ENCODE measurements around the gene GRAMD1B.
"Not testable (repeated sequence)": the region's sequence is repeated elsewhere in the genome, so short reads cannot be mapped to it uniquely, and the experiment has no call there.

The GRAMD1B gene

GRCh38 chr11:123519797-123520193 lies 89.7 kb downstream of the GRAMD1B start:
- Histone ChIP-seq H3K27me3 (ENCODE audit: control insufficient read depth in 2 of 2, insufficient read depth in 2 of 2, low read length in 2 of 2) (no peaks in the 10 kb centered on the region), H3K9ac (ENCODE audit: low read depth in 1 of 2, low read length in 2 of 2) (no peak overlapping the region), H3K4me3 (ENCODE audit: low read length in 2 of 2) (no peak overlapping the region), H3K9me3 (ENCODE audit: control insufficient read depth in 2 of 2, low read length in 2 of 2) (no peaks in the 10 kb centered on the region), H3K4me1 (ENCODE audit: control insufficient read depth in 2 of 2, insufficient read depth in 2 of 2, low read length in 2 of 2) (peaks cover 0 to 2% of the 10 kb centered on the region in 2 donors), H3K27ac (ENCODE audit: low read depth in 2 of 2, low read length in 2 of 2) (no peak overlapping the region), H3K36me3 (ENCODE audit: control insufficient read depth in 2 of 2, insufficient read depth in 2 of 2, low read length in 2 of 2) (no peaks in the 10 kb centered on the region)

- not testable (repeated sequence) for H3K9ac ChIP-seq (ENCODE audit: low read depth in 1 of 2, low read length in 2 of 2); H3K36me3 ChIP-seq (ENCODE audit: control insufficient read depth in 2 of 2, insufficient read depth in 2 of 2, low read length in 2 of 2); H3K4me3 ChIP-seq (ENCODE audit: low read length in 2 of 2); H3K4me1 ChIP-seq (ENCODE audit: control insufficient read depth in 2 of 2, insufficient read depth in 2 of 2, low read length in 2 of 2); H3K9me3 ChIP-seq (ENCODE audit: control insufficient read depth in 2 of 2, low read length in 2 of 2); H3K27ac ChIP-seq (ENCODE audit: low read depth in 2 of 2, low read length in 2 of 2); H3K27me3 ChIP-seq (ENCODE audit: control insufficient read depth in 2 of 2, insufficient read depth in 2 of 2, low read length in 2 of 2)
Measured at GRCh38 chr11:123520476-123520875, 90.4 kb downstream of the GRAMD1B start.

GRCh38 chr11:123521001-123521400 lies 90.9 kb downstream of the GRAMD1B start:
- Histone ChIP-seq H3K4me1 (ENCODE audit: control insufficient read depth in 2 of 2, insufficient read depth in 2 of 2, low read length in 2 of 2) (peaks cover 0 to 2% of the 10 kb centered on the region in 2 donors), H3K4me3 (ENCODE audit: low read length in 2 of 2) (no peak overlapping the region), H3K36me3 (ENCODE audit: control insufficient read depth in 2 of 2, insufficient read depth in 2 of 2, low read length in 2 of 2) (no peaks in the 10 kb centered on the region), H3K27me3 (ENCODE audit: control insufficient read depth in 2 of 2, insufficient read depth in 2 of 2, low read length in 2 of 2) (peaks cover 0 to 3% of the 10 kb centered on the region in 2 donors), H3K9ac (ENCODE audit: low read depth in 1 of 2, low read length in 2 of 2) (no peak overlapping the region), H3K9me3 (ENCODE audit: control insufficient read depth in 2 of 2, low read length in 2 of 2) (no peaks in the 10 kb centered on the region), H3K27ac (ENCODE audit: low read depth in 2 of 2, low read length in 2 of 2) (no peak overlapping the region)

- no peaks in the 10 kb centered on the region for H3K9me3 ChIP-seq (ENCODE audit: control insufficient read depth in 2 of 2, low read length in 2 of 2)
- H3K4me3 ChIP-seq (ENCODE audit: low read length in 2 of 2), result no peak overlapping the region
- no peak overlapping the region for H3K9ac ChIP-seq (ENCODE audit: low read depth in 1 of 2, low read length in 2 of 2)
- H3K4me1 ChIP-seq (ENCODE audit: control insufficient read depth in 2 of 2, insufficient read depth in 2 of 2, low read length in 2 of 2), result peaks cover 0 to 2% of the 10 kb centered on the region in 2 donors
- no peak overlapping the region for H3K27ac ChIP-seq (ENCODE audit: low read depth in 2 of 2, low read length in 2 of 2)
- H3K36me3 ChIP-seq (ENCODE audit: control insufficient read depth in 2 of 2, insufficient read depth in 2 of 2, low read length in 2 of 2), result no peaks in the 10 kb centered on the region
- H3K27me3 ChIP-seq (ENCODE audit: control insufficient read depth in 2 of 2, insufficient read depth in 2 of 2, low read length in 2 of 2), result peaks cover 0 to 3% of the 10 kb centered on the region in 2 donors
Measured at GRCh38 chr11:123521930-123522329, 91.9 kb downstream of the GRAMD1B start.

- Histone ChIP-seq H3K9me3 (ENCODE audit: control insufficient read depth in 2 of 2, low read length in 2 of 2) (no peaks in the 10 kb centered on the region), H3K27ac (ENCODE audit: low read depth in 2 of 2, low read length in 2 of 2) (no peak overlapping the region), H3K36me3 (ENCODE audit: control insufficient read depth in 2 of 2, insufficient read depth in 2 of 2, low read length in 2 of 2) (no peaks in the 10 kb centered on the region), H3K4me1 (ENCODE audit: control insufficient read depth in 2 of 2, insufficient read depth in 2 of 2, low read length in 2 of 2) (peaks cover 0 to under 1% of the 10 kb centered on the region in 2 donors), H3K27me3 (ENCODE audit: control insufficient read depth in 2 of 2, insufficient read depth in 2 of 2, low read length in 2 of 2) (peaks cover 0 to 3% of the 10 kb centered on the region in 2 donors), H3K9ac (ENCODE audit: low read depth in 1 of 2, low read length in 2 of 2) (no peak overlapping the region), H3K4me3 (ENCODE audit: low read length in 2 of 2) (no peak overlapping the region)
Measured at GRCh38 chr11:123523539-123523938, 93.5 kb downstream of the GRAMD1B start.

GRCh38 chr11:123525097-123525496 lies 95.0 kb downstream of the GRAMD1B start:
- no peak overlapping the region for H3K4me3 ChIP-seq (ENCODE audit: low read length in 2 of 2)
- no peak overlapping the region for H3K9ac ChIP-seq (ENCODE audit: low read depth in 1 of 2, low read length in 2 of 2)
- no peaks in the 10 kb centered on the region for H3K36me3 ChIP-seq (ENCODE audit: control insufficient read depth in 2 of 2, insufficient read depth in 2 of 2, low read length in 2 of 2)
- H3K4me1 ChIP-seq (ENCODE audit: control insufficient read depth in 2 of 2, insufficient read depth in 2 of 2, low read length in 2 of 2), result no peaks in the 10 kb centered on the region
- no peaks in the 10 kb centered on the region for H3K9me3 ChIP-seq (ENCODE audit: control insufficient read depth in 2 of 2, low read length in 2 of 2)
- peaks cover 0 to 3% of the 10 kb centered on the region in 2 donors for H3K27me3 ChIP-seq (ENCODE audit: control insufficient read depth in 2 of 2, insufficient read depth in 2 of 2, low read length in 2 of 2)
- no peak overlapping the region for H3K27ac ChIP-seq (ENCODE audit: low read depth in 2 of 2, low read length in 2 of 2)

GRCh38 chr11:123525511-123525918 lies 95.4 kb downstream of the GRAMD1B start:
- Histone ChIP-seq H3K27ac (ENCODE audit: low read depth in 2 of 2, low read length in 2 of 2) (no peak overlapping the region), H3K36me3 (ENCODE audit: control insufficient read depth in 2 of 2, insufficient read depth in 2 of 2, low read length in 2 of 2) (no peaks in the 10 kb centered on the region), H3K4me1 (ENCODE audit: control insufficient read depth in 2 of 2, insufficient read depth in 2 of 2, low read length in 2 of 2) (no peaks in the 10 kb centered on the region), H3K9me3 (ENCODE audit: control insufficient read depth in 2 of 2, low read length in 2 of 2) (no peaks in the 10 kb centered on the region), H3K9ac (ENCODE audit: low read depth in 1 of 2, low read length in 2 of 2) (no peak overlapping the region), H3K4me3 (ENCODE audit: low read length in 2 of 2) (no peak overlapping the region), H3K27me3 (ENCODE audit: control insufficient read depth in 2 of 2, insufficient read depth in 2 of 2, low read length in 2 of 2) (peaks cover 0 to 3% of the 10 kb centered on the region in 2 donors)

- H3K27me3 ChIP-seq (ENCODE audit: control insufficient read depth in 2 of 2, insufficient read depth in 2 of 2, low read length in 2 of 2), result peaks cover 0 to 3% of the 10 kb centered on the region in 2 donors
- no peak overlapping the region for H3K27ac ChIP-seq (ENCODE audit: low read depth in 2 of 2, low read length in 2 of 2)
- no peaks in the 10 kb centered on the region for H3K36me3 ChIP-seq (ENCODE audit: control insufficient read depth in 2 of 2, insufficient read depth in 2 of 2, low read length in 2 of 2)
- H3K4me3 ChIP-seq (ENCODE audit: low read length in 2 of 2), result no peak overlapping the region
- H3K9me3 ChIP-seq (ENCODE audit: control insufficient read depth in 2 of 2, low read length in 2 of 2), result no peaks in the 10 kb centered on the region
- H3K4me1 ChIP-seq (ENCODE audit: control insufficient read depth in 2 of 2, insufficient read depth in 2 of 2, low read length in 2 of 2), result no peaks in the 10 kb centered on the region
- H3K9ac ChIP-seq (ENCODE audit: low read depth in 1 of 2, low read length in 2 of 2), result no peak overlapping the region
Measured at GRCh38 chr11:123526027-123526805, 96.1 kb downstream of the GRAMD1B start.

GRCh38 chr11:123526918-123527317 lies 96.8 kb downstream of the GRAMD1B start:
- no peaks in the 10 kb centered on the region for H3K4me1 ChIP-seq (ENCODE audit: control insufficient read depth in 2 of 2, insufficient read depth in 2 of 2, low read length in 2 of 2)
- peaks cover 0 to 3% of the 10 kb centered on the region in 2 donors for H3K27me3 ChIP-seq (ENCODE audit: control insufficient read depth in 2 of 2, insufficient read depth in 2 of 2, low read length in 2 of 2)
- no peaks in the 10 kb centered on the region for H3K36me3 ChIP-seq (ENCODE audit: control insufficient read depth in 2 of 2, insufficient read depth in 2 of 2, low read length in 2 of 2)
- no peaks in the 10 kb centered on the region for H3K9me3 ChIP-seq (ENCODE audit: control insufficient read depth in 2 of 2, low read length in 2 of 2)
- H3K27ac ChIP-seq (ENCODE audit: low read depth in 2 of 2, low read length in 2 of 2), result no peak overlapping the region
- H3K4me3 ChIP-seq (ENCODE audit: low read length in 2 of 2), result no peak overlapping the region
- no peak overlapping the region for H3K9ac ChIP-seq (ENCODE audit: low read depth in 1 of 2, low read length in 2 of 2)

GRCh38 chr11:123527526-123527925 lies 97.5 kb downstream of the GRAMD1B start:
- H3K9ac ChIP-seq (ENCODE audit: low read depth in 1 of 2, low read length in 2 of 2), result no peak overlapping the region

More at GRCh38 chr11:123527526-123527925, 97.5 kb downstream of the GRAMD1B start:
- Histone ChIP-seq H3K27me3 (ENCODE audit: control insufficient read depth in 2 of 2, insufficient read depth in 2 of 2, low read length in 2 of 2) (peaks cover 0 to 3% of the 10 kb centered on the region in 2 donors), H3K4me1 (ENCODE audit: control insufficient read depth in 2 of 2, insufficient read depth in 2 of 2, low read length in 2 of 2) (no peaks in the 10 kb centered on the region), H3K27ac (ENCODE audit: low read depth in 2 of 2, low read length in 2 of 2) (no peak overlapping the region), H3K36me3 (ENCODE audit: control insufficient read depth in 2 of 2, insufficient read depth in 2 of 2, low read length in 2 of 2) (no peaks in the 10 kb centered on the region), H3K4me3 (ENCODE audit: low read length in 2 of 2) (no peak overlapping the region), H3K9me3 (ENCODE audit: control insufficient read depth in 2 of 2, low read length in 2 of 2) (no peaks in the 10 kb centered on the region)
